Measurements from ENCODE around the gene OR10K1.

DNA sequence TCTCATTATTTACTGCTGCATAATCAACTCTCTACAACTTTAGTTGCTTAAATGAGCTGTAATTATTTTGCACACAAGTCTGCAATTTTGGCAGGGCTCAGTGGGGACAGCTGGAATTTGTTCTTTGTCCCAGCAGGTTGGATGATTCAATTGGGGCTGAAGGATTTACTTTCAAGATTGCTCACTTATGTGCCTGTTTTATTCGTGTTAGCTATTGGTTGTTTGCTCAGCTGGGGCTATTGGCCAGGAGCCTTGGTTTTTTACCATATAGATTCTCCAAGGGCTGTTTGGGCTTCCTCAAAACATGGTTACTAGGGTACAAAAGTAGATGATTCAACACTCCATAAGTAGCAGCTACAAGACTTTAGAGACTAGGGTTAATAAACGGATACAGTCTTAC, 23.8 kb downstream of the OR10K1 start:
- TF ChIP-seq KLF16 (tag by site-specific recombination; IDR thresholded peaks at IDR 0.05) (no peak), ZNF133 (tag by site-specific recombination; IDR thresholded peaks at IDR 0.05) (no peak), ZNF112 (tag by site-specific recombination; IDR thresholded peaks at IDR 0.05) (no peak), ZNF585B (tag by site-specific recombination; IDR thresholded peaks at IDR 0.05) (no peak)
- TF ChIP-seq, protein P1, sequence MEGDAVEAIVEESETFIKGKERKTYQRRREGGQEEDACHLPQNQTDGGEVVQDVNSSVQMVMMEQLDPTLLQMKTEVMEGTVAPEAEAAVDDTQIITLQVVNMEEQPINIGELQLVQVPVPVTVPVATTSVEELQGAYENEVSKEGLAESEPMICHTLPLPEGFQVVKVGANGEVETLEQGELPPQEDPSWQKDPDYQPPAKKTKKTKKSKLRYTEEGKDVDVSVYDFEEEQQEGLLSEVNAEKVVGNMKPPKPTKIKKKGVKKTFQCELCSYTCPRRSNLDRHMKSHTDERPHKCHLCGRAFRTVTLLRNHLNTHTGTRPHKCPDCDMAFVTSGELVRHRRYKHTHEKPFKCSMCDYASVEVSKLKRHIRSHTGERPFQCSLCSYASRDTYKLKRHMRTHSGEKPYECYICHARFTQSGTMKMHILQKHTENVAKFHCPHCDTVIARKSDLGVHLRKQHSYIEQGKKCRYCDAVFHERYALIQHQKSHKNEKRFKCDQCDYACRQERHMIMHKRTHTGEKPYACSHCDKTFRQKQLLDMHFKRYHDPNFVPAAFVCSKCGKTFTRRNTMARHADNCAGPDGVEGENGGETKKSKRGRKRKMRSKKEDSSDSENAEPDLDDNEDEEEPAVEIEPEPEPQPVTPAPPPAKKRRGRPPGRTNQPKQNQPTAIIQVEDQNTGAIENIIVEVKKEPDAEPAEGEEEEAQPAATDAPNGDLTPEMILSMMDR (tag by site-specific recombination; IDR thresholded peaks at IDR 0.05): no peak
- TF ChIP-seq, protein P2, sequence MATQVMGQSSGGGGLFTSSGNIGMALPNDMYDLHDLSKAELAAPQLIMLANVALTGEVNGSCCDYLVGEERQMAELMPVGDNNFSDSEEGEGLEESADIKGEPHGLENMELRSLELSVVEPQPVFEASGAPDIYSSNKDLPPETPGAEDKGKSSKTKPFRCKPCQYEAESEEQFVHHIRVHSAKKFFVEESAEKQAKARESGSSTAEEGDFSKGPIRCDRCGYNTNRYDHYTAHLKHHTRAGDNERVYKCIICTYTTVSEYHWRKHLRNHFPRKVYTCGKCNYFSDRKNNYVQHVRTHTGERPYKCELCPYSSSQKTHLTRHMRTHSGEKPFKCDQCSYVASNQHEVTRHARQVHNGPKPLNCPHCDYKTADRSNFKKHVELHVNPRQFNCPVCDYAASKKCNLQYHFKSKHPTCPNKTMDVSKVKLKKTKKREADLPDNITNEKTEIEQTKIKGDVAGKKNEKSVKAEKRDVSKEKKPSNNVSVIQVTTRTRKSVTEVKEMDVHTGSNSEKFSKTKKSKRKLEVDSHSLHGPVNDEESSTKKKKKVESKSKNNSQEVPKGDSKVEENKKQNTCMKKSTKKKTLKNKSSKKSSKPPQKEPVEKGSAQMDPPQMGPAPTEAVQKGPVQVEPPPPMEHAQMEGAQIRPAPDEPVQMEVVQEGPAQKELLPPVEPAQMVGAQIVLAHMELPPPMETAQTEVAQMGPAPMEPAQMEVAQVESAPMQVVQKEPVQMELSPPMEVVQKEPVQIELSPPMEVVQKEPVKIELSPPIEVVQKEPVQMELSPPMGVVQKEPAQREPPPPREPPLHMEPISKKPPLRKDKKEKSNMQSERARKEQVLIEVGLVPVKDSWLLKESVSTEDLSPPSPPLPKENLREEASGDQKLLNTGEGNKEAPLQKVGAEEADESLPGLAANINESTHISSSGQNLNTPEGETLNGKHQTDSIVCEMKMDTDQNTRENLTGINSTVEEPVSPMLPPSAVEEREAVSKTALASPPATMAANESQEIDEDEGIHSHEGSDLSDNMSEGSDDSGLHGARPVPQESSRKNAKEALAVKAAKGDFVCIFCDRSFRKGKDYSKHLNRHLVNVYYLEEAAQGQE (tag by site-specific recombination; IDR thresholded peaks at IDR 0.05): no peak
- TF ChIP-seq, protein P3, sequence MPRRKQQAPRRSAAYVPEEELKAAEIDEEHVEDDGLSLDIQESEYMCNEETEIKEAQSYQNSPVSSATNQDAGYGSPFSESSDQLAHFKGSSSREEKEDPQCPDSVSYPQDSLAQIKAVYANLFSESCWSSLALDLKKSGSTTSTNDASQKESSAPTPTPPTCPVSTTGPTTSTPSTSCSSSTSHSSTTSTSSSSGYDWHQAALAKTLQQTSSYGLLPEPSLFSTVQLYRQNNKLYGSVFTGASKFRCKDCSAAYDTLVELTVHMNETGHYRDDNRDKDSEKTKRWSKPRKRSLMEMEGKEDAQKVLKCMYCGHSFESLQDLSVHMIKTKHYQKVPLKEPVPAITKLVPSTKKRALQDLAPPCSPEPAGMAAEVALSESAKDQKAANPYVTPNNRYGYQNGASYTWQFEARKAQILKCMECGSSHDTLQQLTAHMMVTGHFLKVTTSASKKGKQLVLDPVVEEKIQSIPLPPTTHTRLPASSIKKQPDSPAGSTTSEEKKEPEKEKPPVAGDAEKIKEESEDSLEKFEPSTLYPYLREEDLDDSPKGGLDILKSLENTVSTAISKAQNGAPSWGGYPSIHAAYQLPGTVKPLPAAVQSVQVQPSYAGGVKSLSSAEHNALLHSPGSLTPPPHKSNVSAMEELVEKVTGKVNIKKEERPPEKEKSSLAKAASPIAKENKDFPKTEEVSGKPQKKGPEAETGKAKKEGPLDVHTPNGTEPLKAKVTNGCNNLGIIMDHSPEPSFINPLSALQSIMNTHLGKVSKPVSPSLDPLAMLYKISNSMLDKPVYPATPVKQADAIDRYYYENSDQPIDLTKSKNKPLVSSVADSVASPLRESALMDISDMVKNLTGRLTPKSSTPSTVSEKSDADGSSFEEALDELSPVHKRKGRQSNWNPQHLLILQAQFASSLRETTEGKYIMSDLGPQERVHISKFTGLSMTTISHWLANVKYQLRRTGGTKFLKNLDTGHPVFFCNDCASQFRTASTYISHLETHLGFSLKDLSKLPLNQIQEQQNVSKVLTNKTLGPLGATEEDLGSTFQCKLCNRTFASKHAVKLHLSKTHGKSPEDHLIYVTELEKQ (tag by site-specific recombination; IDR thresholded peaks at IDR 0.05; ENCODE audit: borderline replicate concordance): no peak
- TF ChIP-seq, protein P4, sequence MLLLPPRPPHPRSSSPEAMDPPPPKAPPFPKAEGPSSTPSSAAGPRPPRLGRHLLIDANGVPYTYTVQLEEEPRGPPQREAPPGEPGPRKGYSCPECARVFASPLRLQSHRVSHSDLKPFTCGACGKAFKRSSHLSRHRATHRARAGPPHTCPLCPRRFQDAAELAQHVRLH (tag by site-specific recombination; IDR thresholded peaks at IDR 0.05): no peak
- TF ChIP-seq, protein P5, sequence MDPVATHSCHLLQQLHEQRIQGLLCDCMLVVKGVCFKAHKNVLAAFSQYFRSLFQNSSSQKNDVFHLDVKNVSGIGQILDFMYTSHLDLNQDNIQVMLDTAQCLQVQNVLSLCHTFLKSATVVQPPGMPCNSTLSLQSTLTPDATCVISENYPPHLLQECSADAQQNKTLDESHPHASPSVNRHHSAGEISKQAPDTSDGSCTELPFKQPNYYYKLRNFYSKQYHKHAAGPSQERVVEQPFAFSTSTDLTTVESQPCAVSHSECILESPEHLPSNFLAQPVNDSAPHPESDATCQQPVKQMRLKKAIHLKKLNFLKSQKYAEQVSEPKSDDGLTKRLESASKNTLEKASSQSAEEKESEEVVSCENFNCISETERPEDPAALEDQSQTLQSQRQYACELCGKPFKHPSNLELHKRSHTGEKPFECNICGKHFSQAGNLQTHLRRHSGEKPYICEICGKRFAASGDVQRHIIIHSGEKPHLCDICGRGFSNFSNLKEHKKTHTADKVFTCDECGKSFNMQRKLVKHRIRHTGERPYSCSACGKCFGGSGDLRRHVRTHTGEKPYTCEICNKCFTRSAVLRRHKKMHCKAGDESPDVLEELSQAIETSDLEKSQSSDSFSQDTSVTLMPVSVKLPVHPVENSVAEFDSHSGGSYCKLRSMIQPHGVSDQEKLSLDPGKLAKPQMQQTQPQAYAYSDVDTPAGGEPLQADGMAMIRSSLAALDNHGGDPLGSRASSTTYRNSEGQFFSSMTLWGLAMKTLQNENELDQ (tag by site-specific recombination; IDR thresholded peaks at IDR 0.05; ENCODE audit: low read depth): no peak
